ENCODE measurements around the gene KCNAB2.

GRCh38 chr1:6070450-6070974 lies 24.8 kb downstream of the KCNAB2 start:
- no peak for TF ChIP-seq CTCF (IDR thresholded peaks at IDR 0.05)
- TF ChIP-seq POLR2A (IDR thresholded peaks at IDR 0.05), result no peak

Measured in breast epithelium (tissue), 3 donors.